ENCODE measurements around the gene RAPGEF3.

RAPGEF3 gene

GRCh38 chr12:47754881-47755280 is 3.8 kb downstream of the RAPGEF3 start:
- no peak for TF ChIP-seq CTCF (IDR thresholded peaks at IDR 0.05; ENCODE audit: insufficient read depth, low read length)
- no peak for DNase-seq (ENCODE audit: low read depth in 1 of 2, low spot score in 1 of 2)
- Histone ChIP-seq H3K4me3 (replicated peaks; ENCODE audit: insufficient read depth, low read length) (no peak overlapping the region), H3K27me3 (ENCODE audit: insufficient read depth, poor library complexity, severe bottlenecking) (no peaks in the 10 kb centered on the region), H3K27ac (replicated peaks) (no peak overlapping the region)

- no peak for DNase-seq (ENCODE audit: low read depth in 1 of 2, low spot score in 1 of 2)
- no peak overlapping the region for H3K27ac ChIP-seq (replicated peaks)
- TF ChIP-seq CTCF (IDR thresholded peaks at IDR 0.05; ENCODE audit: insufficient read depth, low read length) = no peak
- TF ChIP-seq REST (IDR thresholded peaks at IDR 0.05; ENCODE audit: insufficient replicate concordance, low read depth) = no peak
- TF ChIP-seq POLR2AphosphoS5 (IDR thresholded peaks at IDR 0.05; ENCODE audit: low read depth) = no peak
- TF ChIP-seq GABPA (IDR thresholded peaks at IDR 0.05; ENCODE audit: low read depth) = no peak
- no peak for TF ChIP-seq SPI1 (IDR thresholded peaks at IDR 0.05; ENCODE audit: borderline replicate concordance, low read depth)
- H3K4me3 ChIP-seq (replicated peaks; ENCODE audit: insufficient read depth, low read length) = no peak overlapping the region
- H3K27me3 ChIP-seq (ENCODE audit: insufficient read depth, poor library complexity, severe bottlenecking) = no peaks in the 10 kb centered on the region
Measured at GRCh38 chr12:47754126-47754525, 4.6 kb downstream of the RAPGEF3 start.

GRCh38 chr12:47753021-47754001 is 5.4 kb downstream of the RAPGEF3 start:
- Histone ChIP-seq H3K27me3 (ENCODE audit: insufficient read depth, poor library complexity, severe bottlenecking) (no peaks in the 10 kb centered on the region), H3K4me3 (replicated peaks; ENCODE audit: insufficient read depth, low read length) (no peak overlapping the region), H3K27ac (replicated peaks) (no peak overlapping the region)
- DNase-seq (ENCODE audit: low read depth in 1 of 2, low spot score in 1 of 2) = peak in 1 of 2 experiments; percentile 22
- TF ChIP-seq POLR2AphosphoS5 (IDR thresholded peaks at IDR 0.05; ENCODE audit: low read depth) (no peak), GABPA (IDR thresholded peaks at IDR 0.05; ENCODE audit: low read depth) (no peak), REST (IDR thresholded peaks at IDR 0.05; ENCODE audit: insufficient replicate concordance, low read depth) (no peak), CTCF (IDR thresholded peaks at IDR 0.05; ENCODE audit: insufficient read depth, low read length) (no peak), SPI1 (IDR thresholded peaks at IDR 0.05; ENCODE audit: borderline replicate concordance, low read depth) (no peak)

All from HL-60 (cell line).